ELR (cell line): ENCODE data around the gene CCDC28B.
A peak's percentile ranks its signal among the peaks of the same experiment; 100 is the strongest.

Source experiments
- DNase-seq: peaks from one replicate; pipeline ENCODE4 v3.0.0-alpha.2; 2015; ENCODE audit warnings: low read depth

Gene CCDC28B

DNA sequence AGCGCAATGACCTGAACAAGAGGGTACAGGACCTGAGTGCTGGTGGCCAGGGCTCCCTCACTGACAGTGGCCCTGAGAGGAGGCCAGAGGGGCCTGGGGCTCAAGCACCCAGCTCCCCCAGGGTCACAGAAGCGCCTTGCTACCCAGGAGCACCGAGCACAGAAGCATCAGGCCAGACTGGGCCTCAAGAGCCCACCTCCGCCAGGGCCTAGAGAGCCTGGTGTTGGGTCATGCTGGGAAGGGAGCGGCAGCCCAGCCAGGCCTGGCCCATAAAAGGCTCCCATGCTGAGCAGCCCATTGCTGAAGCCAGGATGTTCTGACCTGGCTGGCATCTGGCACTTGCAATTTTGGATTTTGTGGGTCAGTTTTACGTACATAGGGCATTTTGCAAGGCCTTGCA, 5.4 kb upstream of the CCDC28B start:
- no peak for DNase-seq

DNA sequence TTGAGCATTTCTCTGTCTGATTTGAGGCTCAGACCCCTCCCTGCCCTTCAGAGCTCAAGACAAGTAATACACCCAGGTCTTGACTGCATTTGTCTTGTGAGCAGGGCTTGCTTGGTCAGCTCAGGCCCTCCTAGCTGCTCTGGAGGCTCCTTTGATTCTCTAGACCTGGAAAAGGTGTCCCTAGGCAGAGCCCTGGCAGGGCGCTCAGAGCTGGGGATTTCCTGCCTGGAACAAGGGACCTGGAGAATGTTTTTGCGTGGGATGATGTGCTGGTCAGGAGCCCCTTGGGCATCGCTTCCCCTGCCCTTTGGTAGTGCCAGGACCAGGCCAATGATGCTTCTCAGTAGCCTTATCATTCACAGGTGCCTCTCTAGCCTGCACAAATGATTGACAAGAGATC, 4.9 kb upstream of the CCDC28B start:
- no peak for DNase-seq

DNA sequence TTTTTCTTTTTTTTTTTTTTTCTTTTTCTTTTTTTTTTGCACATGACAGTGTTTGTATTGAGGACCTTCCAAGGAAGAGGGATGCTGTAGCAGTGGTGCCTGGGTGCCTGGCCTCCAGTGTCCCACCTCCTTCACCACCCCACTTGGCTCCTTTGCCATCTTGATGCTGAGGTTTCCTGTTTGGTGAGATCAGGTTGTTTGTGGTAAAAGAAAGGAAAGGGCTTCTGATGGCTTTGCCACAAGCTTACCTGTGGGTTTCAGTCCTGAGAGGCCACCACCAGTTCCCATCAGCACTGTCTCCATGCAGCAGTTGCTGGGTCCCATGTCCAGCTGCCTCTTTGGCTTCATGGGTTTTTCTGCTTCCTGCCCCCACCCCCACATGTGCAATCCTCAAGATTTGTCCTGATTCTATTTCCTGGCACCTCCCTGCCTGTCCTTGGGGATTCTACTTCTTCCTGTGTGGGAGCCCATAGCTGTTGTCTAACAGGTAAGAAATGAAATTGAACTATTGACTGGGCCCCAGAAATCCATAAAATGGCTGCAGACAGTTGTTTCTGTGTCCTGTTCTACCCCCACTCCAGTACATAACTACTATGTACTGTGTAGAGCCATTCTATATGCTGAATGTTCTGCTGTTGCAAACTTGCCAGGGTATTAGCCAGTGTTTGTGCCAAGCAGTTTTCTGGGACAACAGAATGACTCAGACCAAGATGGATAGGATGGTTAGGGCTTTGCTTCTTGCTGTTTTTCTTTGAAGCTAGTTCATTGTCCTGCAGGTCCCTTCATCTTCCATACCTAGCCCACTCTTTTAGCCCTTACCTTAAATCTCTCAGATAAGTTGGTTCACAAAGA, 4.2 kb upstream of the CCDC28B start:
- no peak for DNase-seq

DNA sequence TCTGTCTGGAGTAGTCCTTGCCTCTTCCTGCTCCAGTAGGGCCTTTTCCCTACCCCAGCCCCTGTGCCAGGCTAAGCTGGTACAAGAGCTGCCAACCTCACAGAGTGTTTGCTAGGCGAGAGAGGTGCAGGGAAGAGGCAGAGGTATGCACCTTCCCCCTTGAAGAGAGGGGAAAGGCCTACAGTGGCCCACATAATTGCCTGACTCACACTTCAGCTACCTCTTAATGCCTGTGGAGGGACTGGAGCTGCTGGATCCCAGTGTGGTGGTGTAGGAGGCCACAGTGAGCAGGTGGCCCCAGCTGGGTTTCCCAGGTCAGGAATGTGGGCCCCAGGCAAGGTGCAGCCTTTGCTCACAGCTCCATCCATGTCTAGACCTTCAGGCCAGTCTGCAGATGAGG, 3.3 kb upstream of the CCDC28B start:
- DNase-seq = no peak

DNA sequence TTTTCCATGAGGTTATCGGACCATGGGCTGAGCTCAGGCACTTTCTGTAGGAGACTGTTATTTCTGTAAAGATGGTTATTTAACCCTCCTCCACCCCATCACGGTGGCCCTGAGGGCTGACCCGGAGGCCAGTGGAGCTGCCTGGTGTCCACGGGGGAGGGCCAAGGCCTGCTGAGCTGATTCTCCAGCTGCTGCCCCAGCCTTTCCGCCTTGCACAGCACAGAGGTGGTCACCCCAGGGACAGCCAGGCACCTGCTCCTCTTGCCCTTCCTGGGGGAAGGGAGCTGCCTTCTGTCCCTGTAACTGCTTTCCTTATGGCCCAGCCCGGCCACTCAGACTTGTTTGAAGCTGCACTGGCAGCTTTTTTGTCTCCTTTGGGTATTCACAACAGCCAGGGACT, 2.6 kb upstream of the CCDC28B start:
- no peak for DNase-seq

DNA sequence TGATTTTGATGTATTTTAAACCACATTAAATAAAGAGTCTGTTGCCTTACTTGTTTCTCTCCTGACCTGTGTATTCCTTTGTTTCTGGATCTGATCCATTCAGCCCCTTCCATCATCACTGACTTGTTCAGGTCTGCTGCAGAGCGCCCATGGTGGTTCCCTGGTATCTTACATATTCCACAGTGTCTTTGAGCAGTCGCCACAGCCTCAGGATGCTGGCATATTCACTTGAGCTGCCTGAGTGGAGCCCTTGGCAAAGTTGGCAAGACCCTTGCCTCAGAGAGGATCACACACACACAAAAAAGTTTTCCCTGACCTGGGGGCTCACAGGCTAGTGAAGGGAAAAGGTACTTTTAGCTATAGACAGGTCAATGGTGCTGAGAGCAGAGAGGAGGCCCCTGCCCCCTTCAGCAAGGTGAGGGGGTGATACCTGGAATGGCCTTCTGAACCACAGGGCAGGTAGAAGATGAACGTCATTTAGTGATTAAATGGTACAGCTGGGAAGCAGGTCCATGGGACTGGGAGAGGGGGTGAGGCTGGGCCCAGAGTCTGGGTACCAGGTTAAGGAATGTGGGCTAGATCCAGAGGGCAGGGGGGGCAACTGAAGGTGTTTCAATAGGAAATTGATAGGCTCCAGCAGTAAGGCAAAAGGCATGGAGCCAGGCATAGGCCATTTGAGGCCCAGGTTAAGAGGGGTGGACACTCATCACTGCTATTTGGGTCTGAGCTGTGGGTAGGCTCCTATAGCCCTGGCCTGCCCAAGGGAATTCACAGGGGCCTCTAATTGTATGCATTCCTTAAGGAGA, 2.0 kb upstream of the CCDC28B start:
- DNase-seq = no peak

DNA sequence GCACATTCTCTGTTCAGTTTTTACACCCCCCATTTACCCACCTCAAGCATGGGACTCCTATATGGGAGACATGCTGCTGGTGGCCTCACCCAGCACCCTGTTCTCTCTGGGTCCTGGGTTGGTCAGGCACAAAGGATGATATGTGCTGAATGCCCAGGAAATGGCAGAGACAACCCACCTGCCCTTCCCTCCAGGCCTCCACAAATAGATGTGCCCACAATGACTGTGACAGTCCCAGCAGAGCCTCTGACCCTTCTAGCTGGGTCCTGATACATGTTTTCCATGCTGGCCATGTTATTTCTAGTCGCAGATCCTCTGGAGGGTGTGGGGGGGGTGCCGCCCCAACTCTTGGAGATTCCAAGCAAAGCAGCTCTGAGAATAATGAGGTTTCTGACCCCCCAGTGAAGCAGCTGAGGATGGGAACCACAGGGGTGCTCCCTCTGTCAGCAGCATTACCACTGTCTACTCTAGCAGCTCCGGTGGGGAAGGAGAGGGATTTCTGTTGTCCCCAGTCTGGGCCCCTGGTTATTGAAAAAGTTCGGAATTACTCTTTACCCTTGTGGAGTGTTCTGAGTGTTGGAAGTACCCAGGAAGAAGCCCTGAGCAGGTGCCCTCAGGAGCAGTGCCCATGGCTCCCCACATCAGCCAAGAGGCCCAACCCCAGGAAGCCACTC, 1.2 kb upstream of the CCDC28B start:
- no peak for DNase-seq

DNA sequence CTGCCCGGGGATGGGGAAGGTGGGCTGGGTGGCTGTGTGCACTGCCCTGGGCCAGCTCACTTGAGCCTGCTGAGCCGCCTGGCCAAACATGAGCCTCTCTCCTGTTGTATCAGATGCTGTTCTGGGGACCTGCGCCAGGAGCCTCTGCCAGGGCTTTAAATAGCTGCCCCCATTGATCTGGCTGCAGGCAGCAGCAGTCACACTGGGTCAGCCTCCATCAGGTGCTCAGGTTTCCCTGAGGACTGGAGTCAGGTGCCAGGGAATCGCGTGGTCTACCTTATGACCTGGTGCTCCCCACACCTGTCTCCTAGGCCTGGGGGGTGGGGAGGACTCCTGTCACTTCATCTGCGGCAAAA, 700 bp upstream of the CCDC28B start:
- DNase-seq = no peak

DNA sequence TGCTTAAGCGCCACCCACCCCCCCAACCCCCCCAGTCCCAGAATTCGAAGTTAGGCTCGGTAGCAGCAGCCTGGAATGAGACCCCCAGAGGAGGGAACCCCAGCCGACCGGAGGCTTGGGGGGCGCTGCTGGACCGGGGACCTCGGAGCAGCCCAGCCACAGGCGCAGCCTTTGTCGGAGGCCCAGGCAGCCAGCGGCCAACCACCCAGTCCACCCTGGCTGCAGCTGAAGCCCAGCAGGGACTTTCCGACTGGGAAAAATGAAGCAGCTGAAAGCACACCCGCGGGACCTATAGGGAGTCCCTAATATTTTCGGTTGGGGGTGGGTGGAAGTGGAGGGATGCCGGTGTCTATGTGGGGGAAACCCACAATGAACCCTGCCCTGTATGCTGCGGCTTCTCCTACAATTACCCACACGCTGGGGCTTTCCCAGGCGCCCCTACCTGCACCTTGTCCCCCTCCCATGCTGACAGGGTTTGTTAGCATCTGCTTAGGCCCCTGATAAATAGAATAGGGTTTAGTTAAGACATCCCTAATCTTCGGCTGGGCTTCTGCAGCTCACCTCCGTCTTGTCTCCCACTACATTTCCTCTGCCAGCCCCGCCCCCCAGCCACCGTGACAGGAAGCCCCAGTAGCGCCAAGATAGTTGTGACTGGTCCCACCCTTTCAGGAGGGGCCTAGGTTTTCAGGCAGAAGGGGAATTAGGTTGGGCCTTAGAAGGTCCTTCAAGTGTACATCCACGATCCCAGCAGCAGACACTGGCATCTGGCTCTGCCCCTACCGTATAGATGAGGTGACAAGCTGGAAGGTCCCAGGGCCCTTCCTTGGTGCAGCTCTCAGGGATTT, 838 bp downstream of the CCDC28B start:
- DNase-seq = peak; percentile 66

DNA sequence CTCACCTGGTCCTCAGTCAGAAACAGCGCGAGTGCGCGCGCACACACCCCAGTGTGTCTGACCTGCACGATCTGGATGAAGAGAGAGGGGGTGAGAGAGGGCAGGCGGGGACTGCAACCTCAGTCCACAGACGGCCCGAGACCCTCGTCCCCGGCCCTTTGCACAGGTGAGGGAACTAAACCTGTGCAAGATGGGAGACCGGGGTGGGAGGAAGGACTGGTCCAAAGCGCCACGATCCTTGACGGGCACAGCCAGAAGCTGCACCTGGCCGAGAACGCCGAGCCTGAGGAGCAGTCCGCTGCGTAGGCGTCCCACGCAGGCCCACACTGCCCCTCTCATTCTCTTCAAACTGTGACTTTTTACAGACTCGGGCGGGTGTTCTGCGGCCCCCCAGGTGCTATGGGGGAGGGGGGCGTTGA, 4.6 kb downstream of the CCDC28B start:
- DNase-seq = no peak

DNA sequence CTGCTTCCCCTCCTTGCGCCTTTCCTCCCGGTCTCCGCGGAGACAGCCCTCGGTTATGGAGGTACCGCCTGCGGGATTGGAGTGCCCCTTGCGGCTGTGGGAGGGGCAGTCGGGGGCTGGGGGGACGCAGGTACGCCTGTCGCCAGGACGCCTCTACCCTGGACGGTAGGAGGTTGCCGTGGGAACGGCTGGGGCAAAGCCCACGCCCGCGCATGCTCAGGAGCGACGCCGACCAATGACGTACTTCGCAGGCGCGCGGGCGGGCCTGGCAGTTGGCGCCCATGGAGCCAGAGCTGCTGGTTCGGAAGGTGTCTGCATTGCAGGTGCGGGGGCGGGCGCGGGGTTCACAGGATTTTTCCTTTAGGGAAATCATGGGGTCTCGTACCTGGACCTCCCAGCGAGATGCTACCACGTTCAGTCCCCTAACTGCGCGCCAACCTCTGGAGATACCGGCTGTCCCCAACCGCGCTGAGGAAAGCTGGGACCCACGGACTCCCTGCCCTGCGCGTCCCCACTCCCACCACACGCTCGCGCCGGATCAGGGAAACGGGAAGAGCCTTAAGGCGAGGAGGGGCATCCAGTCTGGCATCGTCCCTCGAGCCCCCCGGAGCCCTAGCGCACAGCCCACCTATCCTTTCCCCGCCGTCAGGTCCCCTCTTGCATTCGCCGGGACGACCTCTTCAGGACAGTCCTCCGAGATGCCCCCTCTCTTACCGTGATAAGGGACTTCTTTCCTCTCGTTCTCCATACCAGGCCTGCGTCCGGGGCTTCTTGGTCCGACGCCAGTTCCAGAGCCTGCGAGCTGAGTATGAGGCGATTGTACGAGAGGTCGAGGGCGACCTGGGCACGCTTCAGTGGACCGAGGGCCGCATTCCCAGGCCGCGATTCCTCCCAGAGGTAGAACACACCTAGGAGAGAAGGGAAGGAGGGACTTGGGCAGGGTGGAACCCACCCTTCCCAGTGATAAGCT, 5.3 kb downstream of the CCDC28B start, which contains the start of gene IQCC:
TSS of gene IQCC (plus strand) at position 271 of the 970 bp plus-strand sequence. CDS start at position 282, 11 bp downstream.
- peak; percentile 88 for DNase-seq

DNA sequence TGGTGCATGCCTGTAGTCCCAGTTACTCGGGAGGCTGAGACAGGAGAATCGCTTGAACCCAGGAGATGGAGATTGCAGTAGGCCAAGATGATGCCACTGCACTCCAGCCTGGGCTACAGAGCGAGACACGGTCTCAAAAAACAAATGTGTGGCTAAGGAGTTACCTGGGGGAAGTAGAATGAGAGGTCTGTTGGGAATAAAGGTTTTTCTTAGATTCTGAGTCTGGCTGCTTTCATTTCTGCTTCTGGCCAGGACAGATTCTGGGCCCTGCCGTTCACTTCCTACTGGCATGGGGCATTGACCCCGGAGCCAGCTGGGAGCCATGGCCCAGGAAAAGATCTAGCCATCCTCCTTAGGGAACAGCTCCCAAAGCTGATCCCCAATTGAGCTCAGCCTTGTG, 8.1 kb downstream of the CCDC28B start:
- DNase-seq = no peak

DNA sequence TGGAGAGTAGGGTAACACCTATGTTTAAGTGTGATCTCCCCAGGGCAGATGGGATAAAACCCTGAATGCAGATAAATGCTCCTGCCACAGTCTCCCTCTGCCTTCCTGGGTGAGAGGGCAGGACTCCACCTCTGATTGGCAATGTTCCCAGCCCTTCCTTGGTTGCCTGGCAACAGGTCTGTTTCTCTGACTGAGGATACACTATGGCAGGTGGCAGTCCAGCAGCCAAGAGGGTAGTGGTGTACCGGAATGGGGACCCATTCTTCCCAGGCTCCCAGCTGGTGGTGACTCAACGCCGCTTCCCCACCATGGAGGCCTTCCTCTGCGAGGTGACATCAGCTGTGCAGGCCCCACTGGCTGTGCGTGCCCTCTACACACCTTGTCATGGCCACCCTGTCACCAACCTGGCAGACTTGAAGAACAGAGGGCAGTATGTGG, 8.5 kb downstream of the CCDC28B start, which contains the start of gene DCDC2B:
TSS of gene DCDC2B (plus strand) at position 199 of the 438 bp plus-strand sequence. CDS start at position 204, 5 bp downstream.
- peak; percentile 54 for DNase-seq

DNA sequence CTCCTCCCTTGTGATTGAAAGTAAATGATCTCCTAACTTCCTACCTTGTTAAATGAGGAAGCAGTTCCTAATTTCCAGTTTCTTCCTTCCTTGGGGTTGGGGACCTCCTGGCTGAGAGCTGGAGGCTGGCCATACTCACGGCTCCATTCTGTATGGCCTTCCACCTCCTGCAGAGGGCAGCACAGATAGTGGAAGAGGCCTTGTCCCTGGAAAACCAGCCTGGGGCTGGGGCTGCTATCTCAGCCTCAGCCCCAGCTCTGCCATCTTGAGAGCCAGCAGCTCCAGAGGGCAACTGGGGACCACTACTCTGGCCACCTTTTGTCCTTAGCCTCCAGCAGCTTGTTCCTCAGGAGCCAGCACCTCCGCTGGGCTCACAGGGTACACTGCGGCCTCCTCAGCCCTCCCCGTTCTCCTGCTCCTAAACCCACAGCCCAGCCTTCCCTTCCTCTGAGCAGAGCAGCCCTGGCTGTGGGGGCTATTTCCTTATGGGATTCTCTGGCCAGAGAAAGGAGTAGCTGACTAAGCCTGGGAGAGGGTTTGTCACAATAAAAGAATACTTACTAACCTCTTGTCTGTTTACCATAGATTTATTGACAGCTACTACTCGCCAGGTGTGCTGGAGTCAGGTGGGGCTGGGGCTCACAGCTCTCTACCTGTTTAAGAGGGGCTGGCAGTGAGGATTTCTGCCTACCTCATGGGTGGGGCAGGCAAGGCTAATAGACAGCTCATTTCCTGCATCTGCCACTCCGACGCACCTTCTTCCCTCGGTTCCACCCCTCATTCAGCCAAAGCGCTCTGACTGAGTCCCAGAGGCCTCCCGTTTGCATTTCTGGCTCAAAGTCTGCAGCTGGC, 15.5 kb downstream of the CCDC28B start:
- peak; percentile 81 for DNase-seq

DNA sequence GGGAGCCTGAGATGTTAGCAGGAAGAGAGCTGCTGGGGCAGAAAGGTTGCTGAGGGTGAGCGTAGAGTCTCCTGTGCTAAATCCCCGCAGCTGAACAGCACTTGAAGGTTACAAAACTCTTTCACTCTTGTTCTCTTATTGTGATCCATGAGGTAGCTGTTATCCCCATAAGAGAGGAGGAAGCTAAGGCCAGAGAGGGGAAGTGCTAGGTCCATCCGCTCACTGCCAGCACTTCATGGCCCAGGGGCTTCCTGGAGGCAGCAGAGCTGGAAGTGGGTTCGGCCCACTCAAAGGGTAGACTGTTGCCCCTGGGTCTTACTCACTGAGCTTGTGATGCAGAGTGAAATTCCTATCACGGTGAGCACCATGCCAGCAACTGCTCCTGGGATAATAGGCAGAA, 16.2 kb downstream of the CCDC28B start:
- DNase-seq = no peak

DNA sequence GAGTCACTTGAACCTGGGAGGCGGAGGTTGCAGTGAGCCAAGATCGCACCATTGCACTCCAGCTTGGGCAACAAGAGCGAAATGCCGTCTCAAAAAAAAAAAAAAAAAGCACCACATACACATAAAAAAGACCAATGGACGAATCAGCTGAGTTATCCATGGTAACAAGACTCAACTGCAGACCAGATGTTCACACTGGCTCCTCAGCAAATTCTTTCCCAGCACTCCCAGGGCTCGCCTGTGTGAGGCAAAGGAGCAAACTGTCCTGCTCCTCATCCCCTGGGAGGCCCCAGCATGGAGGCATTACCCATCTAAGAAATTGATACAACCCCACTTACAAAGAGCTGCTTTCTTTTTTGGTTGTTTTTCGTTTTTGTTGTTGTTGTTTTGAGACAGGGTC, 18.6 kb downstream of the CCDC28B start:
- no peak for DNase-seq

DNA sequence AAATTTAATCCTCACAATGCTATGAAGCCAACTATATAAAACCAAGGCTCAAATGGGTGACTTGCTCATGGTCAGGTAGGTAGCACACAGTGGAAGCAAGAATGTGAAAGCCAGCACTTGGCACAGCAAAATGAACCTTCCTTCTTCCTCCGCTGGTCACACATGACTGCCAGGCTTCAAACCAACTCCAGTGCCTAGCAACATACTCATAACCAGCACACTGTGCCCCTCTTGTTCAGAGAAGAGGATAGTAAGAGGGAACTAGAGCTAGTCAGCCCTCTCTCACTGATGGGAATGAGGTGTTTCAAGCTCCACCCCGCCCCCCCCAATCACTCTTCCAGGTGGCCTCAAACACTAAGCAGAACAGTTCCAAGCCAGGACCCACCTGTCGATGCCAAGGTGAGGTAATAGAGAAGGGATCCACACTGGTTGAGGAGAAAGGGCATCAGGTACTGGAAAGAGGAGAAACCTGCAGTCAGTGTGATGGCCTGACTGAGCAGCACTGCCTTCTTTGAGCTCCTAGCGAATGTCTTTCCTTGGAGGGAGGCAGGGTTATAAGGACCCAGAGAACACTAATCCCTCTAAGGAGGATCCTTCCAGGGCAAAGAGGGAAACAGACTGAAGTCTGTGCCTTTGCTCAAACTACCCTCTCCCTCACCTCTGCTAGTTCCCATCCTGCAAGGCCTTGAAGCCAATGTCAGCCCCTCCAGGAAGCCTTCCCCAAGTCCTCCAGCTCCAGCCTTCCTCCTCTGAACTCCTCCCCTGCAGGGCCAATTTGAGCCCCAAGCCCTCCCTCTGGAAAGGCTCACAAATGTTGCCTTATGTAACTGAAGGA, 20.6 kb downstream of the CCDC28B start:
- DNase-seq = no peak

DNA sequence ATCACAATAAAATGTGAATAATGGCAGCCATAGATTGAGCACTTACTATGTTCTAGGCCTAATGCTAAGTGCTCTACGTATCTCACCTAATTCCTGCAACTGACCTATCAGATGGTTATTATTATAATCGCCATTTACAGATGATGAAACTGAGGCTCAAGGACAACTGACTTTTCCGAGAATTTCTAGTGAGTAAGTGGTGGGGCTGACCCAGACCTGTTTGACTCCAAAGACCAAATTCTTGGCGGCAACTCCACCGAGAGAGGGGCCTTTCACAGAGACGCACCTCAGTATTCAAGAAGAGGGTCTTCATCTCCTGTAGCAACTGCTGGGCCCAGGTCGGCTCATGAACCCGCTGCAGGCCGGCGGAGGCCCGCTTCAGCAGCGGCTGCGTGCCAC, 21.2 kb downstream of the CCDC28B start:
- DNase-seq = no peak
